Limb (tissue), 2 donors: ENCODE data around the gene MORN3.

Source experiments
- DNase-seq, 2 donors: peaks; one replicate each; pipeline ENCODE4 v3.0.0-alpha.2; 2016; ENCODE audit errors: extremely low spot score in 2 of 2

MORN3 gene

DNA sequence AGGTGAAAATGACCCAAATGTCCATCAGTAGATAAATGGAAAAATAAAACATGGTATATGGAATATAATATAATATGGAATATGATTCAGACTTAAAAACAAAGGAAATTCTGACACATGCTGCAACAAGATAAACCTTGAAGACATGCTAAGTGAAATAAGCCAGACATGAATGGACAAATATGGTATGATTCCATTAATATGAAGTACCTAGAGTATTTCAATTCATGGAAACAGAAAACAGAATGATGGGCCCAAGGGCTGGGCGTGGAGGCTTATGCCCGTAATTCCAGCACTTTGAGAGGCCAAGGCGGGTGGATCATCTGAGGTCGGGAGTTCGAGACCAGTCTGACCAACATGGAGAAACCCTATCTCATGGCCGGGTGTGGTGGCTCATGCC is 65.9 kb downstream of the MORN3 start:
- no peak for DNase-seq

- no peak for DNase-seq
Measured at GRCh38 chr12:121602766-121603165, 66.7 kb downstream of the MORN3 start.

DNA sequence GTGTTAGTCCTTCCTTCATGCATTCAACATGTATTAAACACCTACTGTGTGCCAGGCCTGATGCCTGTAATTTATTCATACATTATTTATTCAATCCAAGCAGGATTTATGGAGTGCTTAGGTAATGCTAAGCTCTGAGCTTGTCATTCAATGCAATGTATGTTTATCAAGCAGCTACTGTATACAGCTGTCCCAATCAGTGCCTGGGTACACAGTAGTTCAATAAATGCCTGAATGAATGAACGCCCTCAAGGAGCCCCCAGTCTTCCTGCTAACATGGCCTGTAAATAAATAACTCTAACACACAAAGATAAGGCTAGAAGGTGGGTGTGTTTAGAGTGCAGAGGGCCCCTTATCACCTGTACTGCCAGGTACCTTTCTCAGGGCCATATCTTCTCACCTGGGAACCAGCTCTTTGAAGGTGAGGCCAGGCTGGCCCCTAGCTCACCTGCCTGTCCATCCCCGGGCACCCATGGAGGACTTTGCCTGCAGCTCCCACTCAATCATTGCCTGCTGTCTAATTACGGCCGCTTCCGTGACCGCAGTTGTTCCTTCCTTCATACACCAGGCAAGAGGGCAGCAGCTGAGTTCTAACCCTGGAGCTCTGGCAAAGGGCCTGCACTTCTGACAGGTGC is 68.6 kb downstream of the MORN3 start:
- DNase-seq: no peak
